Immature natural killer cell (primary cell): Measurements from ENCODE around the gene SP110. TPM values are rescaled to one million over a fixed set of nuclear protein-coding genes. Genes with fewer than 3 reads are reported as not detected.
"Not testable (repeated sequence)": the region's sequence is repeated elsewhere in the genome, so short reads cannot be mapped to it uniquely, and the experiment has no call there.

Source experiments
- DNase-seq, 3 donors: peaks; one replicate each; pipeline ENCODE4 v3.0.0; 2022; ENCODE audit warnings: mixed read lengths in 1 of 3
- H3K27ac Mint-ChIP-seq, 6 donors: one replicate each; pipeline ENCODE4 v1.8.0; 2020; ENCODE audit warnings: mixed read lengths in 6 of 6, mild to moderate bottlenecking in 5 of 6, inconsistent platforms in 4 of 6, moderate library complexity in 3 of 6
- H3K27me3 Mint-ChIP-seq, 3 donors: one replicate each; pipeline ENCODE4 v1.8.0; 2020 to 2021; ENCODE audit warnings: low read depth in 3 of 3, mild to moderate bottlenecking in 3 of 3, mixed read lengths in 3 of 3, moderate library complexity in 3 of 3, inconsistent platforms in 1 of 3
- H3K36me3 Mint-ChIP-seq, 3 donors: one replicate each; pipeline ENCODE4 v1.8.0; 2020; ENCODE audit warnings: mixed read lengths in 3 of 3, inconsistent platforms in 2 of 3, mild to moderate bottlenecking in 2 of 3
- H3K4me1 Mint-ChIP-seq, 2 donors: one replicate each; pipeline ENCODE4 v1.8.0; 2020; ENCODE audit warnings: inconsistent platforms in 2 of 2, mild to moderate bottlenecking in 2 of 2, mixed read lengths in 2 of 2, moderate library complexity in 1 of 2
- H3K4me3 Mint-ChIP-seq, 5 donors: one replicate each; pipeline ENCODE4 v1.8.0; 2020; ENCODE audit warnings: mild to moderate bottlenecking in 5 of 5, mixed read lengths in 5 of 5, inconsistent platforms in 3 of 5, moderate library complexity in 3 of 5
- H3K9me3 Mint-ChIP-seq, 6 donors: one replicate each; pipeline ENCODE4 v1.8.0; 2020; ENCODE audit warnings: mild to moderate bottlenecking in 6 of 6, mixed read lengths in 6 of 6, inconsistent platforms in 4 of 6, moderate library complexity in 3 of 6
- polyA plus RNA-seq, 3 donors: library from polyadenylated mRNA; unstranded; fragments of 300-500 nt; fragmentation: Illumina TruSeq; gene quantifications; one replicate each; pipeline ENCODE4 v1.2.3, GENCODE V29; 2021

Gene SP110
- polyA plus RNA-seq, 3 donors from 2014 or later, result 49.0 to 97.9 (median 60.5) TPM

DNA sequence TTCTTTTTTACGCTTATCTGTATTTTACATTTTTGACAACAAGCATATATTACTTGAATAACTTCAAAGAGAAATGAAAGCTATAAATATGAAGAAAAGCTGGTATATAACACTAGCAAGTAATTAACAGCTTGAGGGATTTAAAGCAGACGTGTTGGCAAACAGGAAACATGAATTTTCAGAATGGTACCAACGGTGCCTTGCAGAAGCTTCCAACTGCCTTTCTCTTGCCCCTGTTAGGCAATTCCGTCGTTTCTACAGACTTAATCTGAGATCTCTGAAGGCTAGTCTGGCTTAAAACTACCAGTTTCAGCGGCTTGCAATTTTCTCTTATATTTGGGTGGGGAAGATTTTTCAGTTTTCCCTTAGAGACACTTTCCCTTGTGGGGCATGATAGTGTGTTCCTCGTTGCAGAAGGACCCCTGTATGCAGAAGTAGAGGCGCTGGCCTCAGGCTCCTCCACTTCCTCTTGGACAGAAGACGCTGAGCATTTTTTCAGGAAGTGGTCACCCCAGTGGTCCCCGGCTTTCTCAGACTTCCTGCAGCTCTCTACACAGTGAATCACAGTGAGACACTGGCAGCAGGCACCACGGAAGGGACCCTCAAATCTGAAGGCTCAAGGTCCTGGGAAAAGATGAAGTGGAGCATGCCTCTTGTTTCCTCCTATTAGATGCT is 94.9 kb downstream of the SP110 start:
- Mint-ChIP-seq H3K27ac (peak overlapping the region in 5 of 6 donors; percentile 18 to 72 (median 58)), H3K27me3 (peaks cover 0 to 2% (median 0%) of the 10 kb centered on the region in 3 donors), H3K4me3 (peak overlapping the region; percentile 69 to 84 (median 74)), H3K4me1 (peaks cover 19 to 35% of the 10 kb centered on the region in 2 donors), H3K36me3 (no peaks in the 10 kb centered on the region), H3K9me3 (peaks cover 0 to 2% (median 0%) of the 10 kb centered on the region in 6 donors)
- peak; percentile 13 to 25 (median 20) for DNase-seq

DNA sequence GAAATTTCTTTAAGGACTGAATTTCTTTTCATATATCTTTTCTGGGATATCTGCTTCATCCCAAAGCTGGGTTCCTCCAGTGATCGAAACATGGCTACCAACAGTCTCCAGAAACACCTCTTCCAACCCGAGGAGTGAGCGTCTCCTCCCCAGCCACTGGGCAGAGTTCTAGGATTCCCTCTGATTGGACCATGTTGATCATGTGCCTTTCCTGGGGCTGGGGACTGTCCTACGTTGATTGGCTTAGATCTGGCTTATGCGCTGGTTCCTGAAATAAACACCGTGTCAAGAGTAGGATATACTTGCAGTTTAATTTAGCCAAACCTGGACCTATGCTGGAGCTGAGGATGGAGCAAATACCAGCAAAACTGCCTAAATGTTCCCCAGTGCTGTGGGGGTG is 95.5 kb downstream of the SP110 start:
- Mint-ChIP-seq H3K9me3 (peaks cover 0 to under 1% (median 0%) of the 10 kb centered on the region in 6 donors), H3K36me3 (no peaks in the 10 kb centered on the region), H3K27me3 (peaks cover 0 to 2% (median 0%) of the 10 kb centered on the region in 3 donors), H3K4me3 (peak overlapping the region; percentile 69 to 84 (median 74)), H3K27ac (peak overlapping the region in 2 of 6 donors; percentile 4 to 58), H3K4me1 (peaks cover 19 to 35% of the 10 kb centered on the region in 2 donors)
- no peak for DNase-seq

- H3K4me3 Mint-ChIP-seq, H3K27me3 Mint-ChIP-seq, H3K36me3 Mint-ChIP-seq, H3K27ac Mint-ChIP-seq, H3K9me3 Mint-ChIP-seq, DNase-seq: not testable (repeated sequence)
- H3K4me1 Mint-ChIP-seq, result peaks cover 15 to 16% of the 10 kb centered on the region in 2 donors
Observed at GRCh38 chr2:230120376-230120775, 99.4 kb downstream of the SP110 start.

GRCh38 chr2:230119827-230120226 is 100.0 kb downstream of the SP110 start:
- H3K27ac Mint-ChIP-seq, DNase-seq, H3K4me3 Mint-ChIP-seq, H3K27me3 Mint-ChIP-seq, H3K36me3 Mint-ChIP-seq, H3K9me3 Mint-ChIP-seq: not testable (repeated sequence)
- H3K4me1 Mint-ChIP-seq, result peaks cover 10 to 11% of the 10 kb centered on the region in 2 donors

Other genes with a start within 250 kb of the SP110 start
- gene SLC16A14, start 151.1 kb downstream of the SP110 start, polyA plus RNA-seq, result under 1 TPM in 2 of 3 donors, not detected in 1; 0.12 to 0.15 TPM
- 10 to 100 TPM; 17.2 to 34.6 (median 19.3) TPM for gene SP140, start 5.8 kb upstream of the SP110 start, polyA plus RNA-seq
- gene SP140L, start 107.2 kb upstream of the SP110 start, polyA plus RNA-seq, result 10 to 100 TPM; 13.5 to 26.4 (median 14.4) TPM
- 100 to 1,000 TPM in 1 of 3 donors, 10 to 100 TPM in 2; 85.8 to 221 (median 94.5) TPM for gene SP100, start 196.2 kb upstream of the SP110 start, polyA plus RNA-seq